IMR-90 (cell line): ENCODE results near the gene COL20A1.

Experiments
- CEBPB ChIP-seq: IDR thresholded peaks from 2 replicates; pipeline ENCODE4 v1.6.1; 2012; ENCODE audit warnings: low read depth, low read length, improper control_type of control experiment
- CHD1 ChIP-seq: IDR thresholded peaks from 2 replicates; pipeline ENCODE4 v1.6.1; 2012; ENCODE audit warnings: low read depth, low read length, improper control_type of control experiment
- MAFK ChIP-seq: IDR thresholded peaks from 2 replicates; pipeline ENCODE4 v1.6.1; 2012; ENCODE audit warnings: low read depth, low read length, improper control_type of control experiment
- MAZ ChIP-seq: IDR thresholded peaks from 2 replicates; pipeline ENCODE4 v1.6.1; 2012; ENCODE audit warnings: low read depth, mild to moderate bottlenecking, low read length, improper control_type of control experiment, moderate library complexity, borderline replicate concordance
- MXI1 ChIP-seq: IDR thresholded peaks from 2 replicates; pipeline ENCODE4 v1.6.1; 2012; ENCODE audit warnings: low read depth, mild to moderate bottlenecking, low read length, moderate library complexity, borderline replicate concordance
- NFE2L2 ChIP-seq: fragments of 150-350 bp; IDR thresholded peaks from 2 replicates; pipeline ENCODE4 v1.6.1; 2016; ENCODE audit warnings: low read depth, mild to moderate bottlenecking, low read length
- POLR2A ChIP-seq: IDR thresholded peaks from 2 replicates; pipeline ENCODE4 v1.6.1; 2012; ENCODE audit warnings: mild to moderate bottlenecking, low read depth, low read length
- RAD21 ChIP-seq: IDR thresholded peaks from 2 replicates; pipeline ENCODE4 v1.6.1; 2012; ENCODE audit warnings: low read length, improper control_type of control experiment
- RCOR1 ChIP-seq: IDR thresholded peaks from 2 replicates; pipeline ENCODE4 v1.6.1; 2012; ENCODE audit warnings: mild to moderate bottlenecking, low read length, improper control_type of control experiment; ENCODE audit not compliant: insufficient replicate concordance
- RFX5 ChIP-seq: IDR thresholded peaks from 2 replicates; pipeline ENCODE4 v1.8.0; 2012; ENCODE audit warnings: low read depth, mild to moderate bottlenecking, low read length, moderate library complexity
- SMC3 ChIP-seq: fragments of 150-350 bp; IDR thresholded peaks from 2 replicates; pipeline ENCODE4 v1.6.1; 2016; ENCODE audit warnings: low read depth, mild to moderate bottlenecking, antibody characterized with exemption, low read length, moderate library complexity
- TF ChIP-seq, protein P1 (sequence below): conservative IDR thresholded peaks from 2 replicates; pipeline ENCODE4 v1.5.1; 2012; ENCODE audit warnings: mild to moderate bottlenecking, low read depth, low read length, improper control_type of control experiment
- TF ChIP-seq, protein P2 (sequence below): fragments of 150-350 bp; IDR thresholded peaks from 2 replicates; pipeline ENCODE4 v1.6.1; 2017; ENCODE audit warnings: mild to moderate bottlenecking, antibody characterized with exemption, low read length, low read depth
- TF ChIP-seq, protein P3 (sequence below): fragments of 150-350 bp; IDR thresholded peaks from 2 replicates; pipeline ENCODE4 v1.6.1; 2016; ENCODE audit warnings: low read depth, mild to moderate bottlenecking, low read length, moderate library complexity, borderline replicate concordance

DNA sequence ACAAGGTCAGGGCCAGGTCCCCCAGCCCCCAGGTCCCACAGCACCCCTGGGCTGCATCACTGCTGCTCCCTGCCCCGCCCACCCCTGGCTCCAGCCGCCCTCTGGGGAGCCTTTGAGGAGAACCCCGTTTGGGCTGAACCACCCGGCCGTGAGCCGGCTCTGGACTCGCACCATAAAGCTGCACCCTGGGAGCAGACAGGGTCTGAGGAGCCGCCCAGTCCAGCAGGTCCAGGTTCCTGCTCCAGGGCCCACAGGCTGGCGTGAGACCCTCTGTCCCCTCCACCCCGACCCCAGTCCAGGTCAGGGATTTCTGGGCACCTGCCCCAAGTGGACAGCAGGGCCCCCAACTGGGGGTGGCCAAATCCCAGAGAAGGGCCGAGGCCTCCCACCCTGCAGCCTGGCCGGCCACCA lies 59.8 kb downstream of the COL20A1 start:
- TF ChIP-seq, protein P1, sequence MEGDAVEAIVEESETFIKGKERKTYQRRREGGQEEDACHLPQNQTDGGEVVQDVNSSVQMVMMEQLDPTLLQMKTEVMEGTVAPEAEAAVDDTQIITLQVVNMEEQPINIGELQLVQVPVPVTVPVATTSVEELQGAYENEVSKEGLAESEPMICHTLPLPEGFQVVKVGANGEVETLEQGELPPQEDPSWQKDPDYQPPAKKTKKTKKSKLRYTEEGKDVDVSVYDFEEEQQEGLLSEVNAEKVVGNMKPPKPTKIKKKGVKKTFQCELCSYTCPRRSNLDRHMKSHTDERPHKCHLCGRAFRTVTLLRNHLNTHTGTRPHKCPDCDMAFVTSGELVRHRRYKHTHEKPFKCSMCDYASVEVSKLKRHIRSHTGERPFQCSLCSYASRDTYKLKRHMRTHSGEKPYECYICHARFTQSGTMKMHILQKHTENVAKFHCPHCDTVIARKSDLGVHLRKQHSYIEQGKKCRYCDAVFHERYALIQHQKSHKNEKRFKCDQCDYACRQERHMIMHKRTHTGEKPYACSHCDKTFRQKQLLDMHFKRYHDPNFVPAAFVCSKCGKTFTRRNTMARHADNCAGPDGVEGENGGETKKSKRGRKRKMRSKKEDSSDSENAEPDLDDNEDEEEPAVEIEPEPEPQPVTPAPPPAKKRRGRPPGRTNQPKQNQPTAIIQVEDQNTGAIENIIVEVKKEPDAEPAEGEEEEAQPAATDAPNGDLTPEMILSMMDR: no peak
- TF ChIP-seq RAD21 (no peak), RFX5 (no peak), CEBPB (no peak), CHD1 (no peak), POLR2A (no peak), RCOR1 (no peak), MAFK (no peak), MAZ (no peak), MXI1 (no peak), NFE2L2 (no peak), SMC3 (no peak)
- TF ChIP-seq, protein P2, sequence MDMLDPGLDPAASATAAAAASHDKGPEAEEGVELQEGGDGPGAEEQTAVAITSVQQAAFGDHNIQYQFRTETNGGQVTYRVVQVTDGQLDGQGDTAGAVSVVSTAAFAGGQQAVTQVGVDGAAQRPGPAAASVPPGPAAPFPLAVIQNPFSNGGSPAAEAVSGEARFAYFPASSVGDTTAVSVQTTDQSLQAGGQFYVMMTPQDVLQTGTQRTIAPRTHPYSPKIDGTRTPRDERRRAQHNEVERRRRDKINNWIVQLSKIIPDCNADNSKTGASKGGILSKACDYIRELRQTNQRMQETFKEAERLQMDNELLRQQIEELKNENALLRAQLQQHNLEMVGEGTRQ: no peak
- TF ChIP-seq, protein P3, sequence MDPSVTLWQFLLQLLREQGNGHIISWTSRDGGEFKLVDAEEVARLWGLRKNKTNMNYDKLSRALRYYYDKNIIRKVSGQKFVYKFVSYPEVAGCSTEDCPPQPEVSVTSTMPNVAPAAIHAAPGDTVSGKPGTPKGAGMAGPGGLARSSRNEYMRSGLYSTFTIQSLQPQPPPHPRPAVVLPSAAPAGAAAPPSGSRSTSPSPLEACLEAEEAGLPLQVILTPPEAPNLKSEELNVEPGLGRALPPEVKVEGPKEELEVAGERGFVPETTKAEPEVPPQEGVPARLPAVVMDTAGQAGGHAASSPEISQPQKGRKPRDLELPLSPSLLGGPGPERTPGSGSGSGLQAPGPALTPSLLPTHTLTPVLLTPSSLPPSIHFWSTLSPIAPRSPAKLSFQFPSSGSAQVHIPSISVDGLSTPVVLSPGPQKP: no peak
